K562 (cell line): ENCODE measurements around the gene UBXN6. TPM values are rescaled to one million over a fixed set of nuclear protein-coding genes. Genes with fewer than 3 reads are reported as not detected.

Experiments
- HNRNPH1 ChIP-seq: fragments of 200-400 bp; formaldehyde crosslinking; optimal IDR thresholded peaks from 2 replicates; pipeline ENCODE3; 2017; ENCODE audit warnings: low read depth, mild to moderate bottlenecking, low read length, moderate library complexity
- MAZ ChIP-seq, 2 experiments: fragments of 450-650 bp in 1 of 2; sonication (generic) in 1 of 2; formaldehyde crosslinking; IDR thresholded peaks in 1 of 2; conservative IDR thresholded peaks in 1 of 2; 2 replicates each; pipeline versions ENCODE4 v1.4.0 to v1.5.0; 2020; ENCODE audit warnings: mild to moderate bottlenecking in 1 of 2, missing genetic modification reagents in 1 of 2
- MNT ChIP-seq, 2 experiments: fragments of 450-650 bp; conservative IDR thresholded peaks; 2 replicates each; pipeline ENCODE4 v1.6.1; 2017; ENCODE audit warnings: mild to moderate bottlenecking in 2 of 2, moderate library complexity in 2 of 2
- MXI1 ChIP-seq: IDR thresholded peaks from 2 replicates; pipeline ENCODE4 v1.6.1; 2011; ENCODE audit warnings: low read depth, mild to moderate bottlenecking, improper control_type of control experiment, low read length
- PRDM10 ChIP-seq: fragments of 450-650 bp; IDR thresholded peaks from 2 replicates; pipeline ENCODE4 v1.6.1; 2018; ENCODE audit not compliant: partially characterized antibody
- PYGO2 ChIP-seq: fragments of 450-650 bp; IDR thresholded peaks from 2 replicates; pipeline ENCODE4 v1.6.1; 2016; ENCODE audit warnings: mild to moderate bottlenecking, missing genetic modification characterization, moderate library complexity, missing compliant biosample characterization
- SMAD2 ChIP-seq: fragments of 150-350 bp; IDR thresholded peaks from 2 replicates; pipeline ENCODE4 v1.6.1; 2014; ENCODE audit warnings: low read depth, mild to moderate bottlenecking, low read length
- SMARCB1 ChIP-seq: IDR thresholded peaks from 2 replicates; pipeline ENCODE4 v1.6.1; 2011; ENCODE audit warnings: improper control_type of control experiment, low read depth; ENCODE audit not compliant: insufficient read length
- ZBTB40 ChIP-seq, 2 experiments: fragments of 450-650 bp in 1 of 2; sonication (generic) in 1 of 2; formaldehyde crosslinking in 1 of 2; IDR thresholded peaks; 2 replicates each; pipeline versions ENCODE4 v1.7.1 to v1.9.0; 2016 to 2022; ENCODE audit warnings: inconsistent platforms in 1 of 2, mild to moderate bottlenecking in 1 of 2, missing genetic modification reagents in 1 of 2
- ZNF124 ChIP-seq: sonication (generic); formaldehyde crosslinking; IDR thresholded peaks from 2 replicates; pipeline ENCODE4 v1.8.1; 2022; ENCODE audit warnings: missing genetic modification reagents
- ZNF311 ChIP-seq: fragments of 250-450 bp; sonication (Bioruptor Pico); IDR thresholded peaks from 2 replicates; pipeline ENCODE4 v1.4.0; 2020; ENCODE audit warnings: mild to moderate bottlenecking, moderate library complexity
- polyA plus RNA-seq, 8 experiments: library from polyadenylated mRNA; depleted of rRNA in 4 of 8; stranded (reverse) in 5 of 8; unstranded in 3 of 8; fragments of >200 nt; fragmentation: Nextera tagmentation in 2 of 8; fragmentation: Illumina TruSeq in 1 of 8; extraction: Ambion mirVana in 2 of 8; extraction: Trizol in 1 of 8; gene quantifications; 2 replicates each; pipeline versions ENCODE4 v1.2.1 to v1.2.3, GENCODE V29; 2011 to 2014; ENCODE audit warnings: inconsistent platforms in 1 of 8, missing spikeins in 1 of 8
- total RNA-seq, 7 experiments: library from RNA; depleted of rRNA in 6 of 7; stranded (reverse); fragments of >200 nt in 6 of 7; fragmentation: Illumina TruSeq in 2 of 7; extraction: Trizol in 2 of 7; gene quantifications; 2 replicates each; pipeline versions ENCODE4 v1.2.1 to v1.2.3, GENCODE V29; 2011 to 2021; ENCODE audit warnings: low replicate concordance in 1 of 7

UBXN6 gene
- total and polyA plus RNA-seq, 9 of the 15 experiments (the other 6 are each of a cell fraction or from before 2014, with no cell fraction given), result 0.48 to 90.2 (median 29.5) TPM

GRCh38 chr19:4457654-4458395 is at the start of gene UBXN6 (continued):
- TF ChIP-seq PRDM10 (peak; percentile 27), MNT (conservative IDR thresholded peaks at IDR 0.05) (peak; percentile 61 to 92), ZBTB40 (IDR thresholded peaks at IDR 0.05) (peak; percentile 92), ZBTB40 (CRISPR knock-in tag; IDR thresholded peaks at IDR 0.05) (no peak), SMARCB1 (no peak), PYGO2 (no peak), ZNF311 (CRISPR knock-in tag) (no peak), HNRNPH1 (no peak), MXI1 (peak; percentile 92), ZNF124 (no peak), SMAD2 (no peak), MAZ (CRISPR knock-in tag; conservative IDR thresholded peaks at IDR 0.05 in 1 of 2, IDR thresholded peaks at IDR 0.05 in 1 of 2) (peak in 1 of 2 experiments; percentile 59; a peak in 1 of 4 replicates)
